AG09309 (cell line): Measurements from ENCODE around the gene UBE2D1.

Experiments
- DNase-seq: peaks from one replicate; pipeline ENCODE4 v3.0.0-alpha.2; 2010; ENCODE audit warnings: low read depth
- H3K4me3 ChIP-seq: 2 replicates; pipeline ENCODE4 v1.5.1; 2011; ENCODE audit warnings: mild to moderate bottlenecking, low read depth, low read length, moderate library complexity; ENCODE audit not compliant: control insufficient read depth
- CTCF ChIP-seq: IDR thresholded peaks from 2 replicates; pipeline ENCODE4 v1.5.1; 2011; ENCODE audit warnings: mild to moderate bottlenecking, low read depth, low read length, inconsistent platforms; ENCODE audit not compliant: insufficient read depth, control insufficient read depth; ENCODE audit errors: missing control alignments

Gene UBE2D1

GRCh38 chr10:58371473-58371872 lies 36.7 kb downstream of the UBE2D1 start:
- H3K4me3 ChIP-seq = no peak overlapping the region
- TF ChIP-seq CTCF = no peak
- DNase-seq = no peak

- no peak for DNase-seq
- H3K4me3 ChIP-seq = no peak overlapping the region
- no peak for TF ChIP-seq CTCF
These were observed 38.0 kb downstream of the UBE2D1 start for GRCh38 chr10:58372607-58373441.

GRCh38 chr10:58373442-58373827 lies 38.6 kb downstream of the UBE2D1 start:
- TF ChIP-seq CTCF = no peak
- H3K4me3 ChIP-seq = no peak overlapping the region
- DNase-seq = no peak

GRCh38 chr10:58382489-58382995 lies 47.7 kb downstream of the UBE2D1 start:
- no peak for DNase-seq
- H3K4me3 ChIP-seq = no peak overlapping the region
- TF ChIP-seq CTCF = no peak

- no peak overlapping the region; the same call in 1 of the 2 replicates for H3K4me3 ChIP-seq
- no peak for TF ChIP-seq CTCF
- no peak for DNase-seq
These were observed 49.3 kb downstream of the UBE2D1 start for GRCh38 chr10:58384095-58384494.

GRCh38 chr10:58384544-58384998 lies 49.8 kb downstream of the UBE2D1 start:
- no peak for TF ChIP-seq CTCF
- peak overlapping the region; percentile 60 for H3K4me3 ChIP-seq
- DNase-seq = no peak
